ENCODE results near the gene SPTLC3. TPM values are rescaled to one million over a fixed set of nuclear protein-coding genes. Genes with fewer than 3 reads are reported as not detected.

SPTLC3 gene
- total RNA-seq, 1 experiment from 2014 or later, result 20.3 TPM

GRCh38 chr20:13200767-13201500 lies 192.2 kb downstream of the SPTLC3 start:
- no peak for DNase-seq (ENCODE audit: unreplicated experiment)
- BruUV-seq (replicated peaks), result no TSS peak
- Mint-ChIP-seq H3K4me3 (ENCODE audit: unreplicated experiment) (no peak overlapping the region), H3K27ac (ENCODE audit: low read depth, unreplicated experiment) (no peak overlapping the region), H3K27me3 (ENCODE audit: insufficient read depth, unreplicated experiment) (no peaks in the 10 kb centered on the region), H3K4me1 (ENCODE audit: insufficient read depth, unreplicated experiment) (peaks cover 6% of the 10 kb centered on the region), H3K36me3 (ENCODE audit: insufficient read depth, unreplicated experiment) (no peaks in the 10 kb centered on the region), H3K9me3 (ENCODE audit: unreplicated experiment) (no peaks in the 10 kb centered on the region)
- TF ChIP-seq CTCF (IDR thresholded peaks at IDR 0.05; ENCODE audit: unreplicated experiment), result no peak
- ChIA-PET CTCF (interaction anchor here (0.7 to 1.2 kb wide), 3 partner anchors 20 to 386 kb away, joined by 3 read pairs; no protein-coding TSS in a partner anchor), POLR2A (no interaction called here)
- intact Hi-C loops (cut with micrococcal nuclease), result no loop called here

GRCh38 chr20:13202565-13202964 lies 193.8 kb downstream of the SPTLC3 start:
- Mint-ChIP-seq H3K27ac (ENCODE audit: low read depth, unreplicated experiment) (no peak overlapping the region), H3K27me3 (ENCODE audit: insufficient read depth, unreplicated experiment) (no peaks in the 10 kb centered on the region), H3K4me3 (ENCODE audit: unreplicated experiment) (no peak overlapping the region), H3K4me1 (ENCODE audit: insufficient read depth, unreplicated experiment) (peaks cover 7% of the 10 kb centered on the region), H3K36me3 (ENCODE audit: insufficient read depth, unreplicated experiment) (no peaks in the 10 kb centered on the region), H3K9me3 (ENCODE audit: unreplicated experiment) (no peaks in the 10 kb centered on the region)
- no peak for DNase-seq (ENCODE audit: unreplicated experiment)
- ChIA-PET POLR2A (interaction anchor here (0.8 to 1.7 kb wide), 4 partner anchors 9 to 131 kb away, joined by 3 to 5 read pairs (median 3); no protein-coding TSS in a partner anchor), CTCF (interaction anchor here (1.1 to 1.8 kb wide), 3 partner anchors 83 to 178 kb away, joined by 3 to 11 read pairs (median 3); no protein-coding TSS in a partner anchor)
- intact Hi-C loops (cut with micrococcal nuclease), result no loop called here
- no TSS peak for BruUV-seq (replicated peaks)
- TF ChIP-seq CTCF (IDR thresholded peaks at IDR 0.05; ENCODE audit: unreplicated experiment), result no peak

- ChIA-PET POLR2A (interaction anchor here (0.6 to 1.3 kb wide), 3 partner anchors 98 to 566 kb away, joined by 3 to 4 read pairs (median 3); no protein-coding TSS in a partner anchor), CTCF (interaction anchor here (0.6 to 2.4 kb wide), 7 partner anchors 12 to 1619 kb away, joined by 3 to 11 read pairs (median 5); no protein-coding TSS in a partner anchor)
- no TSS peak for BruUV-seq (replicated peaks)
- intact Hi-C loops (cut with micrococcal nuclease), result no loop called here
- no peaks in the 10 kb centered on the region for H3K27me3 Mint-ChIP-seq (ENCODE audit: insufficient read depth, unreplicated experiment)
- H3K9me3 Mint-ChIP-seq (ENCODE audit: unreplicated experiment), result no peaks in the 10 kb centered on the region
- H3K4me1 Mint-ChIP-seq (ENCODE audit: insufficient read depth, unreplicated experiment), result peaks cover 7% of the 10 kb centered on the region
- DNase-seq (ENCODE audit: unreplicated experiment), result no peak
- TF ChIP-seq CTCF (IDR thresholded peaks at IDR 0.05; ENCODE audit: unreplicated experiment), result no peak
- no peaks in the 10 kb centered on the region for H3K36me3 Mint-ChIP-seq (ENCODE audit: insufficient read depth, unreplicated experiment)
- no peak overlapping the region for H3K4me3 Mint-ChIP-seq (ENCODE audit: unreplicated experiment)
- no peak overlapping the region for H3K27ac Mint-ChIP-seq (ENCODE audit: low read depth, unreplicated experiment)
These were observed 196.7 kb downstream of the SPTLC3 start for GRCh38 chr20:13205425-13205824.

- H3K9me3 Mint-ChIP-seq (ENCODE audit: unreplicated experiment), result no peaks in the 10 kb centered on the region
- CTCF ChIA-PET, result interaction anchor here (0.6 to 2.4 kb wide), 7 partner anchors 12 to 340 kb away, joined by 3 to 11 read pairs (median 5); no protein-coding TSS in a partner anchor
- no peak overlapping the region for H3K4me3 Mint-ChIP-seq (ENCODE audit: unreplicated experiment)
- H3K4me1 Mint-ChIP-seq (ENCODE audit: insufficient read depth, unreplicated experiment), result peaks cover 7% of the 10 kb centered on the region
- BruUV-seq (replicated peaks), result no TSS peak
- no peak overlapping the region for H3K27ac Mint-ChIP-seq (ENCODE audit: low read depth, unreplicated experiment)
- no peaks in the 10 kb centered on the region for H3K27me3 Mint-ChIP-seq (ENCODE audit: insufficient read depth, unreplicated experiment)
- POLR2A ChIA-PET, result interaction anchor here (0.6 to 1.5 kb wide), 6 partner anchors 11 to 566 kb away, joined by 3 to 4 read pairs (median 3); no protein-coding TSS in a partner anchor
- TF ChIP-seq CTCF (IDR thresholded peaks at IDR 0.05; ENCODE audit: unreplicated experiment), result no peak
- H3K36me3 Mint-ChIP-seq (ENCODE audit: insufficient read depth, unreplicated experiment), result no peaks in the 10 kb centered on the region
- intact Hi-C loops (cut with micrococcal nuclease), result no loop called here
- peak; percentile 48 for DNase-seq (ENCODE audit: unreplicated experiment)
These were observed 197.2 kb downstream of the SPTLC3 start for GRCh38 chr20:13205848-13206434.

Measured in MCF 10A (cell line).